Measurements from ENCODE around the gene MLST8.
"Not testable (repeated sequence)": the region's sequence is repeated elsewhere in the genome, so short reads cannot be mapped to it uniquely, and the experiment has no call there.

The MLST8 gene

DNA sequence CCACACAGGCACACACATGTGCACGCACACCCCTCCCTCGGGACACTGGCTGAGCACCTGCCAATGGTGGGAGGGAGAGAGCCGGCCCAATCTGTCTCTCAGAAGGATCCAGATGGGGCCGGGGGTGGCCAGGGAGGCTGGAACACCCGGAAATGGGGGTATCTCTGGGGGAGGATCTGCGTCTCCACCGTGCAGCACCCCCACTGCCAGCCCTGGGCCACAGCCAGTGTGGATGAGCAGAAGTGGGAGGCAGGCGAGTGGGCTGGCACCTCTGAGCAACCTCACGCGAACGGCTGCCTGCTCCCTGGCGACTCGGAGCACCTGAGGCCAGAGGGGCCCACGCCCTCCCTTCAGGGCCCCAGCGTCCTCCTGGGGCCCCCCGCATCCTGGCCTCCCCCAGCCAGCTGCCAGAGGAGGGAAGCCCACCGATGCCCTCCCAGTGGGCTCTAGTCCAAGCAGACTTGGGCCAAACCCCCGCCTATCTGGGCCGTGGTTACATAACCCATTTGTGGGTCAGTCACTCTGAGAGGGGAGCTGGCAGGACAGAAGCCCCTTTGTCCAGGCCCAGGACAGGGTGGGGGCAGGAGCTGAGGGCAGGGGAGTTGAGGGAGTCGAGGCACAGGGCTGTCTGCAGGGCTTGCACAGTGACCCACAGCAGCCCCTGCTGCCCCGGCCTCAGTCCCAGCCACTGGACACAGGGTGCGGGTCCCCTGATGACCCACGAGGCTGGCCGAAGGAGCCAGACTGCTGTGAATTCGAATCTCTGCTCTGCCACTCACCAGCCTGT lies 14.4 kb upstream of the MLST8 start:
- no peak for DNase-seq

DNA sequence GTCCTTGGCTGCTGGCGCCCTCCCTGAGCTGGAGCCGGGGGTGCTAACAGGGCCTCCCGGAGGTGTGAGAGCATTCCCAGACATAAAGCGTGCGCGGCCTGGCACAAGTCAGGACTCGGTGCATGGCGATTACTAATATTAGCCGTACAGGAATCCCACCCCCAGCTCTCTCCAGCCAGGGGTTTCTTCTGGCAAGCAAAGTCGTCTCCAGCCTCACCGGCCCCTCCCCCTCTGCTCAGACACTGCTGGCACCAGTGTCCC lies 13.9 kb upstream of the MLST8 start:
- DNase-seq = no peak

DNA sequence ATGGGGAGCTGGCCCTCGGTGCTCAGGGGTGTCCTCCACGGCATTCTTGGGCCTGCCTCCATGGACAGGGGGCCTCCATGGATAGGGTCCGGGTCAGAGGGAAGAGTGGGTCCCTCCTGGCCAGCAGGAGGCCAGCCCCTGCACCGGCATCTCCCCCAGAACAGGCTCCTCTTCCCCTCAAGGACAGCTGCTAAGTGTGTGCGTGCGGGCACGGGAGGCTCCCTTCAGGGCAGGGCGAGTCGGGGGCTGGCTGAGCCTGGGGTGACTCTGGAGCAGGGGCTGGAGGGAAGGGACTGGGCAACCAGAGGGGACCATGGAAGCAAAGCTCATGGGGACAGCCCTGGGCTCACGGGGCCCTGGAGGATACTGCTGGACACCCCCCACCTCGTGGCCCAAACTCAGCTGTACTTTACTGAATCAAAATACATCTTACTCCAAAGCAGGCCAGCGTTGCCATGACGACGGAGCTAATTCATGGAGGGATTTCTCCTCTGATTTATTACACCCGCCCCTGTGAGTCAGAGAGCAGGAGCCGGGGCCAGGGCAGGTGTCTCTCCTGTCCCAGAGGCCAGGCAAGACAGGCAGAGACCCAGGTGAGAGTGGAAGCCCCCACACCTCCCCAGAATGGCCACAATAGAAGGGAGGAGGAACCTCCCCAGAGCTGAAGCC lies 11.0 kb upstream of the MLST8 start:
- peak; percentile 34 for DNase-seq

GRCh38 chr16:2194852-2195321 lies 10.4 kb upstream of the MLST8 start:
- DNase-seq = no peak

DNA sequence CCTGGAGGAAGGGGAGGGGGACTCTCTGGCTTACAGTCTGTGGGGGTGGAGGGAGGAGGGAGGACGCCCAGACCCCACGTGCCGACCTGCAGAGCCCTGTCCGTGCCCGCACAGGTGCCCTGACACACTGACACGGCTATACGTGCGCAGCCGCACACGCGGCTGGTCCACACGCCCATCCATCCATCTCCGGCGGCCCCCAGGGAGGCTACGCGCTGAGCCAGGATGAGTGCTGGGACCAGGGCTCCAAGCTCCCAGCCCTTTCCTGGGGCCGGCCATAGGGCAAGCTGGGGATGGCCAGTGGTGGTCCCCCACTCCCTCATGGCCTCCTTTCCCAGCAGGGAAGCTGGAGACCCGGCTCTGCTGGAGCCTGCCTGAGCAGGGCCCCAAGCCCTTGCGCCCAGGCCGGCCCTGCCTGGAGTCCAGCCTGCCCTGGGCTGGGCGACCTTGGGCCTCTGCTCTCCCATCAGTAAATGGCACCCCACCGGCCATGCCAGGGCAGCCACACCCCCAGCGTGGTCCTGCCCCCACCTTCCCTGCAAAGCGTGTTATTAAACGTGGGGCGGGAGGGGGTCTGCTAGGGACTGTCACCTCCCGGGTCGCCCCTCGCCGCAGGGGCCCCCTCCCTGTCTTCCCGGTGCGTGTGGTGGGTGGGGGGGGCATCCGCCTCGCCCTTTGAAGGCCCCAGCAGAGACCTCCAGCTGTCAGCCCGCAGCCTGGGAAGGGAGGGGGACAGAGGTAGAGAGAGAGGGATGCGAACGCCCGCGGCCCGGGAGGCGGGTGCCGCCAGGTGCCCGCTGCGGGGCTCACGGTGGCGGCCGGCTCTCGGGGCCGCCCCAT lies 9.7 kb upstream of the MLST8 start:
- DNase-seq = no peak

DNA sequence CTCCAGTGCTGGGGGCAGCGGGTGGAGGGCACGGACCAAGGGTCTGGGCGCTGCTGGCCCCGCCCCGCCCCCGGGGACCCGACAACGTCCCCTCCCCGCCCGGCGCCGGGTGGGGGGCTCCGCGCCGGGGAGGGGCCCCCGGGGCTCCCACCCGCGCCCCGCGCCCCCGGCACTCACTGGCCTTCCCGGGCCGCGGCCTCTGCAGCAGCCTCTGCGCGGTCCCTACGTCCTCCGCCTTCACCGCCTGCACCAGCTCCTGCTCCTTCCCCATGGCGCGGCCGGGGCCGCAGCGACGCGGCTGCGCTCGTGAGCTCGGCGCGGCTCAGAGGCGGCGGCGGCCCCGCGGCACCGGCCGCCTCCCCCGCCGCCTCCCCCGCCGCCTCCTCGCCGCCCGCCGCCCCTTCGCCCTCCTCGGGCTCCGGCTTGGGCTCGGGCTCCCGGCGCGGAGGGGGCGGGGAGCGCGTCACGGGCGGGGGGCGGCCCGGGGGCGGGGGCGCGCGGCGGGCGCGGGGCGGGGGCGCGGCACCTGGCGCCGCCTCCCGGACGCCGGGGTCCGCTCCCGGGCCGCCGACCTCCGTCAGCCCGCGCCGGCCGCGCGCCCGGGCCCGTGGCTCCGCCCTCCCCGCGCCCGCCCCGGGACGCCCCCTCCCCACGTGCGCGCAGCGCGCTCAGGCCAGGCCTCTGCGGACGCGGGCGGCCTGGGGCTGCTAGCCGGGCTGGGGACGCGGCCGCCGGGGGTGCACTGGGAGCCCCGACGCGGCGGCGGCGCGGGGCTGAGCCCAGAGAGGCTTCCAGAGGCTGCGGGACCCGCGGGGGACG lies 8.9 kb upstream of the MLST8 start, which contains the start of gene CASKIN1:
CASKIN1 (minus strand) TSS at position 444 of the 819 bp plus-strand sequence; CDS start at position 271, 173 bp downstream.
- no peak for DNase-seq

- DNase-seq = no peak
Observed at GRCh38 chr16:2196981-2197511, 8.2 kb upstream of the MLST8 start.

GRCh38 chr16:2197765-2198164 lies 7.5 kb upstream of the MLST8 start:
- DNase-seq = no peak

DNA sequence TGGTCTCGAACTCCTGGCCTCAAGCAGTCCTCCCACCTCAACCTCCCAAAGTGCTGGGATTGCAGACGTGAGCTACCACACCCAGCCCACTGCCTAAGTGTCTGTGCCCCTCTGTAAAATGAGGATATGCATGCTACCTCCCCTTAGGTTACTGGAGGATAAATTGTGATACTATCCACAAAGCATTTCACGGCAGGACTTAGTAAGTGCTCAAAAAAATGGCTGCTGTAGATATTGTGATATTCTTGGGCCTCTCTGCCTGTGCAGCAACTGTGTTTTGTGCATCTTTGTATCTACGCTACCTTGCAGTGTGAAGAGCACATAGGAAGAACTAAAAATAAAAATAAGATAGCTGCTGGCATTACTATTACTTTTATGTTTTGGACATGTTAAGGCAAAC lies 7.0 kb upstream of the MLST8 start:
- DNase-seq = no peak

- no peak for DNase-seq
Observed at GRCh38 chr16:2199095-2199494, 6.2 kb upstream of the MLST8 start.

DNA sequence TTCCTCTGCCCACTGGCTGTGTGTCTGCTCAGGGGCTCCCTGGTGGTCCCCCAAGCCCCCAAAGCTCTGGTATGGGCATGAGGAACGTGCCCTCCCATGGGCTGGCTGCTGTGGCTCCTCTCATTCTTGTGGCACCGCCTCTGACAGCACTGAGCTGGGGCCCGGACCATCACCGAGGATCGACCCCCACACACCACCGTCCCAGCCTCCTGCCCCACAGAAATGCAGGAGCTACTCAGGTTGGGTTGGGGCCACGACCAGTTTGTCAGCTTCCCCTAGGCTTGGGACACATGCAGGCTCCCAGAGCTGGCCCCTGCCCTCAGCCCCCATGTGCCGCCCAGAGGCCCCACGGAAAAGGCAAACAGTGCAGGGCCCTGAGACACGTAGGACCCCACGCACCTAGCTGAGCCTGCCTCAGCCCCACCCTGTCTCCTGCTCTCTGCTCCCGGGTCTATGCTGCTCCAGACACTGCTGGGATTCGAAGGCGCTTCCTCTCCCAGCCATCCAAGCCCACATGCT lies 5.6 kb upstream of the MLST8 start:
- DNase-seq = no peak

DNA sequence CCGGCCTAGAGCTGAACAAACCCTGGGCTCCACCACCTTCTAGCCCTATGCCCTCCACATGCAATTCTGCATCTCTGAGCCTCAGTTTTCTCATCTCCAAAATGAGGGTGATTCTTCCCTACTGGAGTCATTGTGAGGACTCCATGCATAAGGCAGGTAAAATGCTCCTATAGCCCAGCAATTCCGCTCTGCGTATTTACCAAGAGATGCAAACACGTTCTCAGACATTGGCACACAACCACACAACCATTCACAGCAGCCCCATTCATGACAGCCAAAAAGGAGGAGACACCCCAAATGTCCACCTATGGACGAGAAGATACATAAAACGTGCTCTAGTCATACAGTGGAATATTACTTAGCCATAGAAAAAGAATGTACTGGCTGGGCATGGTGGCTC lies 4.9 kb upstream of the MLST8 start:
- no peak for DNase-seq

- not testable (repeated sequence) for DNase-seq
Observed at GRCh38 chr16:2203119-2203688, 2.0 kb upstream of the MLST8 start.

- no peak for DNase-seq
Observed at GRCh38 chr16:2204416-2205103, 694 bp upstream of the MLST8 start.

DNA sequence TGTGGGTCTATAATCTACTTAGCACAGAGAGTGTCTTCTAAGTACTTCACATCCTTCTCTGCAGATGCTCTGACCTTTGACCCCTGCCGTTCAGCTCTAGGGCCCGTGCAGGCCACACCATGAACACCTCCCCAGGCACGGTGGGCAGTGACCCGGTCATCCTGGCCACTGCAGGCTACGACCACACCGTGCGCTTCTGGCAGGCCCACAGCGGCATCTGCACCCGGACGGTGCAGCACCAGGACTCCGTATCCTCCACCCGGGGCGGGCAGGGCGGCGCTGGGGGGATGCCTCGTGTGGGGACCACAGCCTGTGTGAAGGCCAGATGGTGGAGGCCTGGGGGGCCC lies 686 bp downstream of the MLST8 start:
- DNase-seq = no peak

DNA sequence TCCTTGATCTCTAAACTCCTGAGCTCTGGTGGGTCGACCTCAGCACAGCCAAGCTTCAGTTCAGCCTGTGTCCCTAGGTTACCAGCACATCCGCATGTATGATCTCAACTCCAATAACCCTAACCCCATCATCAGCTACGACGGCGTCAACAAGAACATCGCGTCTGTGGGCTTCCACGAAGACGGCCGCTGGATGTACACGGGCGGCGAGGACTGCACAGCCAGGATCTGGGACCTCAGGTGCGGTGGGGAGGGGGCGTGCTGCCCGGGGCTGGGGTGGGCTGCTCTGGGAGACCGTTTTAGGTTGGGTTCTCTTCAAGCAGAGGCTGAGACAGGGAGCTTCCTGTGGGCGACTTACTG lies 1.1 kb downstream of the MLST8 start:
- no peak for DNase-seq

DNA sequence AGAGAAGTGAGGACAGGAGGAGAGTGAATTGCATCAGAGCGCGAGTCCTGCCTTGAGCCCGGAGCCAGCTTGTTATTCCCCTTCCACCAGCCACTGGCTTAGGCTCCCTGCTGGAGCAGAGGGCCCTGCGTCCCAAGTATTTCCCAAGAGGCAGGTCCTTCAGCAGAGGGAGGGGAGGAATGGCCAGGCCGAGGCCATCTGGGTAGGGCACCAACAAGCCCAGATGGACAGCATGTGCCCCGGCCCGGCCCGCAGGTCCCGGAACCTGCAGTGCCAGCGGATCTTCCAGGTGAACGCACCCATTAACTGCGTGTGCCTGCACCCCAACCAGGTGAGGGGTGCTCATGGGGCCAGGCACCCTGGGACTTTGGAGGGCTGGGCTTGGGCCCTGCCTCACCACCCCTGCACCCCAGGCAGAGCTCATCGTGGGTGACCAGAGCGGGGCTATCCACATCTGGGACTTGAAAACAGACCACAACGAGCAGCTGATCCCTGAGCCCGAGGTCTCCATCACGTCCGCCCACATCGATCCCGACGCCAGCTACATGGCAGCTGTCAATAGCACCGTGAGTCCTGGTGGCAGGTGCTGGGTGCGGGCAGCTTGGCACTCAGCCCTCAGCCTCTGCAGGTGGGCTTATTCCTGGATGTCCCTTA lies 1.7 kb downstream of the MLST8 start:
- no peak for DNase-seq

DNA sequence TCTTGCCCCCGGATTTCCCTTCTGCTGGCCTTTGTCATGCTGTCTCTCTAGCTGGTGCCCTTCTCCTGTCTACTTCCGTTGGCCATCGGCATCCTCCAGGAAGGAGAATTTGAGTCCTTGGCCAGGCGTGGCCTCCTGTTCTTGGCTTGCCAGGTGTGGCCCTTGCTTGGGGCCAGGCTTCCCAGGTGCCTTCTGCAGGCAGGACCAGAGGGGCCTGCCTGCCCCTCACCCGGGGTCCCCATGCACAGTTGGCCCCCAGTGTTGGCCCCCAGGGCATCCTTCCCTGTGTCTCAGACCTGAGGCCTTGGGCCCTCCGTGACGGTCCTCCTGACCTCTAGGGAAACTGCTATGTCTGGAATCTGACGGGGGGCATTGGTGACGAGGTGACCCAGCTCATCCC lies 2.6 kb downstream of the MLST8 start:
- no peak for DNase-seq

- DNase-seq = no peak
Observed at GRCh38 chr16:2208308-2208707, 3.1 kb downstream of the MLST8 start.

DNA sequence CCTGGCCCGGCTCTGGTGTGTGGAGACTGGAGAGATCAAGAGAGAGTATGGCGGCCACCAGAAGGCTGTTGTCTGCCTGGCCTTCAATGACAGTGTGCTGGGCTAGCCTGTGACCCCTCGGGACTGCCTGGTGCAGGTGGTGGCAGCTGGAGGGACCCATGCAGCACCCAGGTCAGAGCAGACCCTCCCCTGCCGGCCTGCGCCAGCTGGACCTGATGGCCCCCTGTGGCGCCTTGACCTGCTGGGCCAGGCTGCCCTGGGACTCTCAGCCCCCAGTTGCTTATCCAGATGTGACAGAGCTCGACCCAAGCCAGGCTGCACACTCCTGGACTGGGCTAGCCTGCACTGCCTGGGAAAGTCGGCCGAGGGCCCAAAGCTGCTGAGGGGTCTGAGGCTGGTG lies 3.5 kb downstream of the MLST8 start:
- no peak for DNase-seq

All from T1000 (cell line).